ENCODE measurements around the gene CTIF.

DNA sequence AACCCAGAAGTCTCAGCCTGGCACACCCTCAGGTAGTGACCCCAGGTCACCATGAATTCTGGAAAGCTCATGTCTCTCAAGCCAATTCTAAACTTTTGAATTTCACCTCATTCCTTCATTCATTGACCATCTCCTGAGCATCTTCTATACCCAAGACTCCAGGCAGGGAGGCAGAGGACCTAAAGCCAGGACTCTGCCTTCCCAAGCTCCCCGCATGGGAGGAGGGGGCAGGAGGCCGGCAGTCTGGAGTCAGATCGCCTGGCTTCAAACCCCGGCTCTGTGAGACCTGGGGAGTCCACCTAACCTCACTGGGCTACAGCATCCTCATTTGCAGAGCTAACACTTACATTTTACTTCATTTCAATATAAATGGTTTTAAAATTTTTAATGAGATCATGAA is 352.9 kb downstream of the CTIF start:
- TF ChIP-seq CTCF (IDR thresholded peaks at IDR 0.05) = no peak
- no peak for TF ChIP-seq POLR2A (IDR thresholded peaks at IDR 0.05)

All from heart left ventricle (tissue), 13 donors.